ENCODE data around the gene DEFB124.
"Not testable (repeated sequence)": the region's sequence is repeated elsewhere in the genome, so short reads cannot be mapped to it uniquely, and the experiment has no call there.

DEFB124 gene

DNA sequence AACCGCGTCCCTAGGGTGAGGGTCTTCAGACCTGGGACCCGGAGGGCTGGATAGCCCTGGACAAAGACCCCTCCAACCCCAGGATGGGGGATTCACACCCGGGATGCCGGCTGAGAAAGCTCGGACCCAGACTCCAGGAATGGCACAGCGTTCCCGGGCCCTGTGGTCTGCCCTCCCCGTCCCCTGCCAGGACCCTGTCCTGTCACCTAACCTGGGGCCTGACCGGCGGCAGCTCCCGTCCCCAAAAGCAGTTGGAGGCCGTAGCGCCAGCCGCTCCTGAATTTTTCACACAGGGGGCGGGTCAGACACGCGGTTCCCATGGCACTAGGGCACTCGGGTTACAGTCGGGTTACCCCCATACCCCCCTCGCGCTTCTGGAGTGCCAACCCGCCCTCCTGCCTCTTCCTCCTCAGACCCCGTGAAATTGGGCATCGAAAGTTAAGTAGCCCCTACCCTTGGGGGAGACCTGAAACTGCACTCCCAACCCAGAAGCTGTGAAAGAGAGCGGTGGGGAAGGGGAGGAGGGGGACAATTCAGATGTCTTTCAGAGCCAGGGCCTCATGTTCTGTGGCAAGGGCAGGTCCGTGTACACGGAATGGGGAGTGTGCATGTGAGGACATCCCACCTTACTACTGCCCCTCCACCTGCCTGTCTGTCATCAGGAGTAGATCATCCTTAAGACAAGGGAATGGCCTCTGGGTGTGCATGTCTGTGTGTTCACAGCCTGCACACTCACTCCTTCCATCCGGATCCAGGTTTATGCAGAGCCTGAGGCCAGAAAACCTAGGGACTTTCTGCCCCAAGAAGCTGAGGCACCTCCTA, 756 bp upstream of the DEFB124 start:
- no peak for DNase-seq (ENCODE audit: low spot score)
- TF ChIP-seq, protein P1, sequence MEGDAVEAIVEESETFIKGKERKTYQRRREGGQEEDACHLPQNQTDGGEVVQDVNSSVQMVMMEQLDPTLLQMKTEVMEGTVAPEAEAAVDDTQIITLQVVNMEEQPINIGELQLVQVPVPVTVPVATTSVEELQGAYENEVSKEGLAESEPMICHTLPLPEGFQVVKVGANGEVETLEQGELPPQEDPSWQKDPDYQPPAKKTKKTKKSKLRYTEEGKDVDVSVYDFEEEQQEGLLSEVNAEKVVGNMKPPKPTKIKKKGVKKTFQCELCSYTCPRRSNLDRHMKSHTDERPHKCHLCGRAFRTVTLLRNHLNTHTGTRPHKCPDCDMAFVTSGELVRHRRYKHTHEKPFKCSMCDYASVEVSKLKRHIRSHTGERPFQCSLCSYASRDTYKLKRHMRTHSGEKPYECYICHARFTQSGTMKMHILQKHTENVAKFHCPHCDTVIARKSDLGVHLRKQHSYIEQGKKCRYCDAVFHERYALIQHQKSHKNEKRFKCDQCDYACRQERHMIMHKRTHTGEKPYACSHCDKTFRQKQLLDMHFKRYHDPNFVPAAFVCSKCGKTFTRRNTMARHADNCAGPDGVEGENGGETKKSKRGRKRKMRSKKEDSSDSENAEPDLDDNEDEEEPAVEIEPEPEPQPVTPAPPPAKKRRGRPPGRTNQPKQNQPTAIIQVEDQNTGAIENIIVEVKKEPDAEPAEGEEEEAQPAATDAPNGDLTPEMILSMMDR (IDR thresholded peaks at IDR 0.05; ENCODE audit: borderline replicate concordance, control extremely low read depth, extremely low read depth, insufficient read depth, missing control alignments), result no peak
- in situ Hi-C loops (cut with MboI; ENCODE audit: low sequenced_read_pairs, unreplicated experiment), result no loop called here

DNA sequence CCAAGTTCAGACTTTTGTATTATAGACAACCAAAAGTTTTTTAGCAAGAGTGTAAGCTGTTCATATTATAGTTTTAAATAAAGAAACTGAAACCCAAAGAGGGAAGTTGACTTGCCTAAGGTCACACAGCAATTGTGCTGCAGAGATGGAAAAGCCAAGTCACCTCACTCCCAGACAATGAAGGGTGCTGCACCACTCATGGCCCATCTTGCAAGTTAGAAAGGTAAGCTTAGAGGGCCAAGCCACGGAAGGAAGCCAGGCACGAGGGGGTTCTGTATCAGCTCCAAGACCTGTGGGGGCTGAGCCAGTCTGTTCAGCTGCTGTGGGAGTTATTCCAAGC, 860 bp downstream of the DEFB124 start:
- TF ChIP-seq, protein P1 (IDR thresholded peaks at IDR 0.05; ENCODE audit: borderline replicate concordance, control extremely low read depth, extremely low read depth, insufficient read depth, missing control alignments), result no peak
- DNase-seq (ENCODE audit: low spot score), result peak; percentile 38
- in situ Hi-C loops (cut with MboI; ENCODE audit: low sequenced_read_pairs, unreplicated experiment), result no loop called here

DNA sequence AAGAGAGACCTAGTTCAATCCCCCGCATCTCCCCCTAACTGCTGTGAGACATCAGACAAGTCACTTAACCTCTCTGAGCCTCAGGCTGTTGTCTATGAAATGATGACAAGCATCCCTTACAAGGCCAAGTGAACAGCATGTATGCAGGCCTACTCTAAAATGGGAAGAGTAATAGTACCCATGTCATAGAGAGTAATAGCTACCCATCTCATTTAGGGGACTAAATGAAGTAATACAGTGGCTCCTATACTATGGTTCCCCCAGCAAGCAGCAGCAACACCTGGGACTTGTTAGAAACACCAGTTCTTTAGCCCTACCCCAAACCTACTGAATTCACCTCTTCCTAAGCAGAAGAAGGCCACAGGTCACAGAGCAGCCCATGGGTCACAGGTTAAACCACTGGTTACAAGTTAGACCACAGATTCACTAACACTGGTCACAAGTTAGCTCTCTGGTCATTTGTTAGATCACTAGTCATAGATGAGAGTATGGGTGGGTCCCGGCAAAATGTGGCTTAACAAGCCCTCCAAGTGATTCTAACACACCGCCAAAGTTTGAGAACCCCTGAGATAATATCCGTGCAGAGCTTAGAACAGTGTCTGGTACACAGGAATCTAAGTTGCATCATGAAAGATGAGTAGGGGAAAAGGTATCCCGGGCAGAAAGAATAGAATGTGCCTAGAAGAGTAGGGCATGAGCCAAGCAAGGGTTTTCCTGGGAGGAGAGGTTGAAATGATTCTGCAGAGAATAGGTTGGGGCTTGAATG, 1.4 kb downstream of the DEFB124 start:
- DNase-seq (ENCODE audit: low spot score), result no peak
- in situ Hi-C loops (cut with MboI; ENCODE audit: low sequenced_read_pairs, unreplicated experiment), result no loop called here
- TF ChIP-seq, protein P1 (IDR thresholded peaks at IDR 0.05; ENCODE audit: borderline replicate concordance, control extremely low read depth, extremely low read depth, insufficient read depth, missing control alignments), result no peak

- no peak for DNase-seq (ENCODE audit: low spot score)
- TF ChIP-seq, protein P1 (IDR thresholded peaks at IDR 0.05; ENCODE audit: borderline replicate concordance, control extremely low read depth, extremely low read depth, insufficient read depth, missing control alignments), result no peak
- in situ Hi-C loops (cut with MboI; ENCODE audit: low sequenced_read_pairs, unreplicated experiment), result no loop called here
These were observed 2.3 kb downstream of the DEFB124 start for GRCh38 chr20:31472395-31473330.

DNA sequence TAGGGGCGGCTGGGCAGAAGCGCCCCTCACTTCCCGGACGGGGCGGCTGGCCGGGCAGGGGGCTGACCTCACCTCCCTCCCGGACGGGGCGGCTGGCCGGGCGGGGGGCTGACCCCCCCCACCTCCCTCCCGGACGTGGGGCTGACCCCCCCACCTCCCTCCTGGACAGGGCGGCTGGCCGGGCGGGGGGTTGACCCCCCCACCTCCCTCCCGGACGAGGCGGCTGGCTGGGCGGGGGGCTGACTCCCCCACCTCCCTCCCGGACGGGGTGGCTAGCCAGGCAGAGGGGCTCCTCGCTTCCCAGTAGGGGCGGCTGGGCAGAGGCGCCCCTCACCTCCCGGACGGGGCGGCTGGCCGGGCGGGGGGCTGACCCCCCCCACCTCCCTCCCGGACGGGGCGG, 4.0 kb downstream of the DEFB124 start:
- in situ Hi-C loops (cut with MboI; ENCODE audit: low sequenced_read_pairs, unreplicated experiment); DNase-seq (ENCODE audit: low spot score): not testable (repeated sequence)

DNA sequence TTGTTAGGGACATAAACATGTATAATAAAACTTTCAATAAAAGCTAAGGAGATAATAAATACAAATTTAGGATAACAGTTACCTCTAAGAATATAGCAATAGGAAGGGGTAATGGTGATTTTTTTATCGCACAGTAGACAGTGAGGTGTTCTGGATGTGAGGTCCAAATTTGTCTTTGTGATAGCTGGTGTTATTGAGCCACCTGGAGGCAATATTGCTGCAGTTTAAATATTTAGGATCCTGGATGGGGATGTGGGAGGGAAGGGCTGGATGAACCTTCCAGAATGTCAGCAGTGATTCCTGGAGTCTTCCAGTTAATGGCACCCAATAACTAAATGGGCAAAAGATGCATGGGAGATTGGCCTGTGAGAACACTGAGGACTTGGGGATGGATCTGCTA, 20.6 kb downstream of the DEFB124 start:
- DNase-seq (ENCODE audit: low spot score), result no peak
- in situ Hi-C loops (cut with MboI; ENCODE audit: low sequenced_read_pairs, unreplicated experiment), result loop anchor here (10.0 kb wide), 1 partner anchor 50 kb away; no protein-coding TSS in a partner anchor
- TF ChIP-seq, protein P1 (IDR thresholded peaks at IDR 0.05; ENCODE audit: borderline replicate concordance, control extremely low read depth, extremely low read depth, insufficient read depth, missing control alignments), result no peak

Measured in GM13976 (cell line).